ENCODE results near the gene RAB7A.
A peak's percentile ranks its signal among the peaks of the same experiment; 100 is the strongest.

Gene RAB7A

DNA sequence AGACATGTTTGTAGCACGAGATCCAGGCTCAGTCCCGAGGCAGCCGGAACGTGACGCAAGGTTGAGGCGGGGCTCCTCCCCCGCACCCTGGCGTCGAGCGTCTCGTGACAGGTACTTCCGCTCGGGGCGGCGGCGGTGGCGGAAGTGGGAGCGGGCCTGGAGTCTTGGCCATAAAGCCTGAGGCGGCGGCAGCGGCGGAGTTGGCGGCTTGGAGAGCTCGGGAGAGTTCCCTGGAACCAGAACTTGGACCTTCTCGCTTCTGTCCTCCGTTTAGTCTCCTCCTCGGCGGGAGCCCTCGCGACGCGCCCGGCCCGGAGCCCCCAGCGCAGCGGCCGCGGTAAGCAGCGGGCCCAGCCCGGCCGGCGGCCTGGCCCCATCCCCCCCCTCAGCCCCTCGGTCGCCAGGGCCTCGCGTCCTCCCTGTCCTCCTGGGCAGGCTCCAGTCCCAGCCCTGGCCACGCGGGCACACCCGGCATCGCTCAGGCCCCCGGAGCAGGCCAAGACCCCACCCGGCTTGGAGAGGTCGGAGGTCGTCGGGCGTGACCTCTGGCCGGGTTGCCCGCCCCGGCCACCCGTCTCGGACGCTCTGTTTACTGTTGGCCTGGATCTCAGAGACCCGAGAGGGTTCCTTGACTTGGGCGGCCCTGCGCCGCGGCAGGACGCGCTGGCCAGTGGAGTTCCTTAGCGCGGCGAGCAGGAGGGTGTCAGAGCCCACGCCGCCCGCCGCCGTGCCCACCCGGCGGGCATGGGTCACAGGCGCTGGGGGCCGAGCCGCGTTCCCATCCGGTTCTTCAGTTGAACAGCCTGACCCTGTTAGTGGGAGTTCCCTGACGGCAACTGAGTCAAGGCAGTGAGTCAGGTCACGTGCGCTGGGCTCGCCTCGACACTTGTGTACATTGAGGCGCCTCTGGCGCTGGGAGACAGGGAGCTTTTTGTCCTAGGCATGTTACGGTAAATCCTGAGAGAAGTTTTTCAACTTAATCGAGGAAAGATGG is at the start of gene RAB7A:
Gene RAB7A, plus strand, starts transcription at position 161 of the 994 bp plus-strand sequence. CDS start 69,185 bp downstream, outside the sequence.
- peak; percentile 98 for DNase-seq

DNA sequence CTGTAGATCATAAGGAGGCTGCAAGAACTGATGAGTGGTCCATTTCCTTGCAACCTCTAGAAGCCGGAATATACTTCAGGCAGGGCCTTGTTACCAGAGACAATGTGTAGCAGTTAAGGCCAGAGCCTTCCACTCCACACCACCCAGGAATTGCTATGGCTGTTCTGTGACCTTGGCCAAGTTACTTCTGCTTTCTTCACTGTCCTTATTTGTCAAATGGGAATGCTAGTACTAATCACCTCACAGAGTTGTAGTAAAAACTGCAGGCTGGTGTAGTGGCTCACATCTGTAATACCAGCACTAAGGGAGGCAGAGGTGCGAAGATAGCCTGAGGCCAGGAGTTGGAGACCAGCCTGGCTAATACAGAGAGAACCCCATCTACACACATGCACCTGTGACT is 46.6 kb upstream of the RAB7A start:
- no peak for DNase-seq

DNA sequence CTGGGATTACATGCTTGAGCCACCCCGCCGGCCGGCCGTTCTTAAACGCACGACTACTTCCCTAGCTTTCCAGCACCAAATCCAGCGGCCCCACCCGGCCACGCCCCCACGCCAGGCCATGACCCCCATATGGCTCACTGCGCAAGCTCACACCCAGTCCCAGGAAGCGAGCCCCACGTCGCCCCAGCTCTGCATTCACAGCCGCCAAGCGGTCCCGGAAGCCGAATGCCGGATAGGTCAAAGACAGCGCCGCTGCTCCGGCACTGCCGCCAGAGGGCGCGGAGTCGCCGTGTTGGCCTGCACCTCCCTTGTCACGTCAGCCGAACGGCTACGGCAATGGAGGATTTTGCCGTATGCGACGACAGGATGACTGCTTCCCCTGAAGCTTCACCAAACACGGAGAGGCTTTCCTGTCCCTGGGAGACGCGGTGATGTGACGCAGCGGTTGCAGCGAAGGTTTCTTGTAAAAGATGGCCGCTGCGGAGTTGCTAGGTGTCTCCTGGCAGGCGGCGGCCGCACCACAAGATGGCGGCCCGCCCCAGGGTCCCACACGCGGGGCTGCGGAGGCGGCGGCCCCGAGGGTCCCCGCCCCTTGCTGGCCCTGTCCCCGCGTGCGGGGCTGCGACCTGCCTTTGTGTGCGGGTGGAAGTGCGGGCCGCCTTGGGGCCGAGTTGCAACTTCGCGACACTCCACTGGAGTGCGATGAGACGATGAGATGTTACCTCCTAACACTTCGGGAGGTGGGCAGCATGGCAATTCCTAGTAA is 45.2 kb upstream of the RAB7A start:
- DNase-seq: peak; percentile 98

DNA sequence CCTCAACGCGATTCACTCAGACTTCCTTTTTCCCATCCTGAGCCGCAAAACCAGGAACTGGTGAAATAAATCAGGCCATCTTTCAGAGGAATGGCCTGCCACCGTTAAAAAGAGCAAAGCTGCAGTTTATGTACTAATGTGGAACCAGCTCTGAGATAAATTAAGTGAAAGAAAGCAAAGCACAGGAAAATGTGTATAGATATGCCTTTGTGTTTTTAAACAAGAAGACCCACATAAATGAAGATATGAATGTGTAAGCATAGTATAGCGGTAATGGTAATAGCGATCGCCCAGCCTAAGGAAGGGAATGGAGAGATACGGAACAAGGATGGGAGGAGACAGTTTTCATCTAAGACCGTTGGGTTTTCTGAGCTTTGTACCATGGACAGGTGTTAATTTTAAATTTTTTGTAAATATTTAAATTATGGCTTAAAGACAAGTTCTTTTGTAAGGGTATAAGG is 44.6 kb upstream of the RAB7A start:
- DNase-seq: no peak

DNA sequence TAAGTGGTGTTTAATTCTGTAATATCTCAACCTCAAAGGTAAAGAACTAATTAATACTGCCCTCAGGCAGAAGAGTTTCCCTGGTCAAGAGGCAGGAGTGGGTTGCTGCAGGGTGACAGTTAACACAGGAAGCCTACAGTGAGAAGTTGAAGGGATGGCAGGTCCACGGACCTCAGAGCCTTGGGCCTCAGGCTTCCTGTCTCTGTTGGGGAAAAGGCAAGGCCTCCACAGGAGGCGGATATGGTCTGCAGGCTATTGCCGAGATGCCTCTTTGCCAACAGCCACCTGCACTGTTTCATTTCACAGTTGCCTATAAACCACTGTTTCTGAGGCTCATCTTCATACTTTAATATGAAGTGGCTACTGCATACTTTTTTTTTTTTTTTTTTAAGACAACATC is 42.0 kb upstream of the RAB7A start:
- DNase-seq: no peak

DNA sequence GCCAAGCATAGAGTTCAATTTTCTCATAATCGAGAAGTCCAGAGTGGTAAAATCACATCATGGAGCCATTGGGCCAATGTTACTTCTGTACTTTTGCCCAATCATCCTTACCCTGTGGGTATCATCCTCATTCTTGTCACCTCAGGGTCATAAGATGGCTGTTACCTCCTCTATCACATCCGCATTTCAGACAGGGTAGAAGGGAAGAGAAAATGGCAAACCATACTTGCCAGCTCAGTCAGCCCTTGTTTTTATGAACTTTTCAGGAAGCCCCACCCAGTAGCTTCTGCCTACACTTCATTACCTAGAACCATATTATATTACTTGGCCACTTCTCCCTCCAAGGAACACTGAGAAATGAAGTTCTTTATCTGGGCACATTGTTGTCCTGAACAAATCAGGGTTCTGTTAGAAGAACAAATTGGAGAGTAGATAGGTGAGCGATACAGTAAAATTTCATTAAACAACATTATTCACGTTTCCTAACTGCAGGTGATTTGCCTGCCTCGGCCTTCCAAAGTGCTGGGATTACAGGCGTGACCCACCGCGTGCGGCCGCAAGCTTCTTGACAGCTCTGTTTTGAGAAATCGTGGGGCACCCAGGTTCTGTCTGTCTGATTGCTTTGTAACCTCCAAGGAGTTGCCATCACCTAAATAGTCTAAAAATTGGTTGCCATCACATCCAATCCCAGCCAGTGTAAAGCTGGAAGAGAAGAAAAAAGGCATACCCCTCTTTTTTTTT is 40.8 kb upstream of the RAB7A start:
- DNase-seq: no peak

DNA sequence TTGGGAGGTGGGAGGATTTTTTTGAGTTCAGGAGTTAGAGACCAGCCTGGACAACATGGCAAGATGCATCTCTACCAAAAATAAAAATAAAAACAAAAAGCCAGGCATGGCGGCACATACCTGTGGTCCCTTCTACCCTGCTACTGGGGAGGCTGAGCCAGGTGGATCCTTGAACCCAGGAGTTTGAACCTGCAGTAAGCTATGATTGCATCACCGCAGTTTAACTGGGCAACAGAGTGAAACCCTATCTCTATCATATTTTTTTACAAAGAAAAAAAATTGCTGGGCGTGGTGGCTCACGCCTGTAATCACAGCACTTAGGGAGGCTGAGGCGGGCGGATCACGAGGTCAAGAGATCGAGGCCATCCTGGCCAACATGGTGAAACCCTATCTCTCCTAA is 39.5 kb upstream of the RAB7A start:
- no peak for DNase-seq

DNA sequence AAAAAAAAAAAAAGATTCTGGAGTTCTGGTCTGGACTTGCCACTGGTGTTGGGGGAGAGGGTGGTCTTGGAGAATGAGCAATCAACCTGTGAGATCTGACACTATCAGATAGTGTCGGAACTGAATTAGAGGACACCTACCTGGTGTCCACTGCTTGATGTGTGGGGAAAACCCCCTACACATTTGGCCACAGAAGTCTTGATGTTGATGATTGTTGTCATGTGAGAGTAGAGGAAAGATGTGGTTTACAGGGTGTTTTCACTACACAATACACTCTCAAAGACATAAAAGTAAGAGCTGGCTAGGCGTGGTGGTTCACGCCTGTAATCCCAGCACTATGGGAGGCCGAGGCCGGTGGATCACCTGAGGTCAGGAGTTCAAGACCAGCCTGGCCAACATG is 36.9 kb upstream of the RAB7A start:
- DNase-seq: no peak

DNA sequence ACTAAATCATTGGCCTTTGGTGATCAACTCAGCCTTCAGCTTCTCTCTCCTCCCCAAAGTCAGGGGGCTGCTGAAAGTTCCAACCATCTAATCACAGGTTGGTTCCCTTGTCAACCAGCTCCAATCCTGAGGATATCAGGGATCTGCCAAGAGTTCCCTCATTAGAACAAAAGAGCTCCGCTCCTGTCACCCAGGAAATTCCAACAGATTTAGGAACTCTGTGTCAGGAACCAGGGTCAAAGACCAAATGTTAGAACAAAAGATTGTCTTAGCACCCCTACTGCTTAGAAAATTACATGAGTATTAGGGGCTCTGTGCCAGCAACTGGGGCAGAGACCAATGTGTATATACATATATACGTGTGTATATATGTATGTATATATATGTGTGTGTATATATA is 32.3 kb upstream of the RAB7A start:
- no peak for DNase-seq

DNA sequence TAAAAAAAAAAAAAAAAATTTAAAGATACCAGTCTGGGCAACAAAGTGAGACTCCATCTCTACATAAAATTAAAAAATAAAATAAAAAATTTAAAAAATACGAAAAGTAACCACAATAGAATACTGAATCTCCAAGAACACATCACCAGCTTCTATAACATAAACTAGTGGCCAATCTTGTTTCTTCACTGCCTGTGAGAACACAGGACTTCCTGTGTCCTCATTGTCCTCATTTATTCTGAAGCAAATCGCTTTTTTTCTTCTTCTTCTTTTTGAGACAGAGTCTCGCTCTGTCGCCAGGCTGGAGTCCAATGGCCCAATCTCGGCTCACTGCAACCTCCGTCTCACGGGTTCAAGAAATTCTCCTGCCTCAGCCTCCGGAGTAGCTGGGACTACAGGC is 28.6 kb upstream of the RAB7A start:
- DNase-seq: no peak

DNA sequence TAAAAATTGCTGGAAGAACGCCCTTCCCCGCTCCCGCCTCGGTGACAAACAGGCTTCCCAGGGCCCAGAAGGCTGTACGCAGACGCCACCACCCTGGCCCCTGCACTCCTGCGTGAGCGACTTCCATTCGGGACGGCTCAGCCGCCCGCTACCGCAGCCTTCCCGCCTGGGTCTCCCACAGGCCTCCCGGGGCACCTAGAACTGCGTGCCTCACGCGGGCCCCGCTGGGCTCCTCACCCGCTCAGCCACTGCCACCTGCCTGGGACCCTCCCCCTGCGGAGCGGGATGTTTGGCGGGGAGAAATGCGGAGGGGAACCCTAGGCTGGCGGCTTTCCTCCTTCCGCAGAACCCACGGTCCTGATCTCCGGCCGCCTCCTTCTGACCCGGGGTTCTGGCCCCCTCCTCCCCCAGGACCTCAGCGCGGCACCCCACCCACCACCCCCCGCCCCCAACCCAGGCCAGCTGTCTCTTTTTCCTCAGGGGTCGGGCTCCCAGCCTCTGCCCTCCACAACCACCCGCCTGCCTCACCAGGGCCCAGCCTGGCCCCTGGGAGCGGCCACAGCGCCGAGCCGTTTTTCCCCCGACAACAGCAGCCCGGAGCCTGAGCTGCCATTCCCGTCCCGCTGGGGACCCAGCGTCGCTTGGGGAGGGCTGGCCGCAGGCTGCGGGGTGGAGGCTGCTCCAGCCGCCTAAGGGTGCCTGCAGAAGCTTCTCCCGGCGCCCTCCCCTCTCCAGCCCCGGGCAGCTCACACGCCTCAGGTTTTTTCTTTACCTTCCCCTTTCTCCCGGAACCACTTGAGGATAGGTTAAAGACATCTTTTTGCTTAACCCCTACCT is 27.6 kb upstream of the RAB7A start:
- DNase-seq: peak; percentile 74

DNA sequence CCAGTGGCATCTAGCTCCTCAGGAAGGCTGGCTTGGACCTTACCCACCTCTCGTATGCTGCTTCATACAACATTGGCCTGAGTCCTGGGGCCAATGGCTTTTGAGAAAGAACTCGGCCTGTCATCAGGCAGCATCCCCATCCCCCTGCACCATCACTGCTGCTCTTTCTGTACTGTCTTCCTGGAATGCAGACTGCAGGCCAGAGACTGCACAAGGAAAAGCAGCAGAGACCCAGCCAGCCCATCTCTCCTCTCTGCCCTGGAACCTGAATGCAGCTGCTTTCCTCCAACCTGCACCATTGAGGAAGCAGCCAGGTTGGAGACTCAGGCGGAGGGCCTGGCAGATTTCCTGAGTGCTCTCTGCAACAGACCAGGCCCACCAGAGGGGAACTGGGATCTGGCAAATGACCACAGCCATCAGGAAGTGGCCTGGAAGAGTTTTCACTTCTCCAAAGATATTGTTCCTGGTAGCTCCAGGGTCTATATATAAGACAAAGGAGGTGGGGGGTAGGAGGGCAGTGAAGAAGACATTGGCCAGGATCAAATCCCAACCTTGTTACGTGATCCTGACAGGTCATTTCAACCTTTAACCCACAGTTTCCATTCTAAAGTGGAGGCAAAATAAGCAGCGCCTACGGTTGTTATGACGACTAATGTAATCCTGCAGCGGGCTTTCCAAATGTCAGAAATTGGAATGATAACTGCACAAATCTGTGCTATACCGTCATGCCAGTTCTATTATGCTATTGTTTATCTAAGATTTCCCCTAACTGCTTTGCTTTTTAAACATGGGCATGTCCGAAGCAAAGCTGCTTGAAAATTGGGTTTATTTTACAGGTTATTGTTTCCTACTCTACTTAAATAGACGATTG is 24.4 kb upstream of the RAB7A start:
- DNase-seq: no peak

DNA sequence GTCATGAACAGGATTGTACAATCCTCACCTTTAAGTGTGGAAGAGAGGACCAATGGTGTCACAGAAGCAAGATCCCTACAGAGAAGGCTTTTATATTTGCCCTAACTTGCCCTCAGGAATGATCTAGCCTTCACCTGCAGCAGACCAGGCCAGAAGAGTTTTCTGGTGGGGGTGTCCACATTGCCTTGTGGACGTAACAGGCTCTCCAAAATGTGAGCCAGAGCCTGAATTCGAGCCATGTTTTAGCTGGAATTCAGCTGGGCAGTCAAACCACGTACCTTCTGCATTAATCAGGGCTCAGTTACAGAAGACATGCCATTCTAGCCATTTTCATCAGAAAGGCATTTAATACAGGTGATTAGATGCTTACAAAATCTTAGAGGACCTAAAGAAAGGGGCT is 23.6 kb upstream of the RAB7A start:
- DNase-seq: no peak

DNA sequence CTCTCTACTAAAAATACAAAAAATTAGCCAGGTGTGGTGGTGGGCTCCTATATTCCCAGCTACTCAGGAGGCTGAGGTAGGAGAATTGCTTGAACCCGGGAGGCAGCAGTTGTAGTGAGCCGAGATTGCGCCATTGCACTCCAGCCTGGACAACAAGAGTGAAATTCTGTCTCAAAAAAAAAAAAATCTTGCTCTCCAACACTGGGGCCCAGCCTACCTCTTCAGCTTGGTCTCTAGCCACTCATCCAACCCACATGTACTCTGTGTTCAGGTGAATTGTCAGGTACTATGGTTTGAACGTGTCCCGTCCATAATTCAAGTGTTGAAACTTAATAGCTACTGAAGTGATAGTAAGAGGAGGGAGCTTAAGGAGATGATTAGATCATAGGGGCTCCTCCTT is 22.4 kb upstream of the RAB7A start:
- DNase-seq: no peak

DNA sequence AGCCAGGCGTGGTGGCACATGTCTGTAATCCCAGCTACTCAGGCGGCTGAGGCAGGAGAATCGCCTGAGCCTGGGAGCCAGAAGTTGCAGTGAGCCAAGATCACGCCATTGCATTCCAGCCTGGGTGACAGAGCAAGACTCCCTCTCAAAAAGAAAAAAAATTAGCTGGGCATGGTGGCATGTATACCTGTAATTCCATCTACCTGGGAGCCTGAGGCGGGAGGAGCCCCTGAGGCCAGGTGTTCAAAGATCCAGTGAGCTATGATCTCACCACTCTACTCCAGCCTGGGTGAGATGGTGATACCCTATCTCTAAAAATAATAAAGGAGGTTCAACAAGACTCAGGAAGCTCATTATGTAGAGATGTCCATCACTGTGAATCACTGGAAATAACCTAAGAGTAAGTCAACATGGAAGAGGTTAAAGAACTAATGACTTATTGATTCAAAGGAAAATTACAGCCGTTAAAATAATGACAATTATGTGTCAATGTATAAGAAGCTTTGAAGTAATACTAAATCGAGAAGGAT is 19.8 kb upstream of the RAB7A start:
- DNase-seq: no peak

DNA sequence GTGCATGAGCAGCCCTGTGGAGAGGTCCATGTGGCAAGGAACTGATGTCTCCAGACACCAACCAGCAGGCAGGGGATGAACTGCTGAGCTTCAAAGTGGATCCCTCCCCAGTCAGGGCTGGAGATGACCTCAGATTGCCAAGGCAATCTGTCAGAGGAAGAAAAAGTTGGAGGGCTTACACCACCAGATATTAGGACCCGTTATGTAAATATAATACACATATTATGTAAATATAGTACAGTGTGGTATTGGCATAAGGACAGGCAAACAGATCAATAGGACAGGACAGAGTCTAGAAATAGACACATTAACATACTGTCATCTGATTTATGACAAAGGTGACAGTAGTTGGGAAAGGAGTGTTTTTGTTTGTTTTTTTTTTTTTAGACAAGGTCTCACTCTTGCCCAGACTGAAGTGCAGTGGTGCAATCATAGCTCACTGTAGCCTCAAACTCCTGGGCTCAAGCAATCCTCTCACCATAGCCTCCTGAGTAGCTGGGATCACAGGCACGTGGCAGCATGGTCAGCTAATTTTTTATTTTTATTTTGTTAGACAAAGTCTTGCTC is 18.0 kb upstream of the RAB7A start:
- no peak for DNase-seq

DNA sequence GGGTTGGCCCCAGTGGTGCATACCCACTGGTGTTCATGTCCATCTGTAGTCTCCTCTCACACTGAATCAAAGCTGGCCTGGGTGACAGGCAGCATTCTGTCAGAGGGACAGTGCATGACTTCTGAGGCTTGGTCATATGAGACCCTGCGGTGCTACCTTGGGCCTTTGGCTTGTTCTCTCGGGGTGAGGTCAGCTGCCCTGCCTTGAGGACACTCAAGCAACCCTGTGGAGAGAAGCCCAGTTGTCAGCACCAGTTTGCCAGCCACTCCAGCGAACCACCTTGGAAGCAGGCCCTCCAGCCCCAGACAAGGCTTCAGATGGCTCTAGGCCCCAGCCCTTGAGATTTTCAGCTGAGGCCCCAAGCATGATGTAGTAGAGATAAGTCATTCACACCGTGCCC is 16.9 kb upstream of the RAB7A start:
- no peak for DNase-seq

DNA sequence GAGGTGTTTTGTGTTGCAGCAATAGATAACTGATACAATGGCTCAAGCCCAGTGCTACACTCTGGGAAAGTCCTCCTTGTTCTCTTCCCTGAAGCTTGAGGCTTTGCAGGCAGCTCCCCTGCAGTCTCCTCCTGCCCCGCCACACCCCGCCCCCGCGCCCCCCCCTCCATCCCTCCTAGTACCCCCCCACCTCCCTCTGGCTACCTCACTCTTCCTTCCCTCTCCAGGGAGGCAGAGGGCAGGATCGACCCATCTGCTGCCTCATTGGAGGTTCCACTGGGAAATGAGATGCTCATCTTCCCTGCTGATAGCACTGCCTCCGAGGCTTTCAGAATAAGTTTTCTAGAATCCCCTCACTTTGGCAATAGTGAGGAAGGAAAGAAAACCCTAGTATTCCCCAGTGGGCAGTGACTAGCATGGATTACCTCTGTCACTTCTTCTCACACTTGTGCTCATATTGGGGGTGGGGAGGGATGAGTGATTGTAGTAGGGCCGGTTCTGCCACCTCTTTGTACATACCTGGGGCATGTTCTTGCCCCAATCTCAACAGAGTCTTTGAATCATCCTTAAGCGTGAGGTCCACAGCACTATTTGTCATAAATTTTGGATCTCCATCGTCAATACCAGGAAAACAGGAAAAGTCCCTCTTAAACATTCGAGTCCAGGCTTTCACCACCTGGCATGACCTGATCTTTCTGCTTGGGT is 16.3 kb upstream of the RAB7A start:
- DNase-seq: no peak

DNA sequence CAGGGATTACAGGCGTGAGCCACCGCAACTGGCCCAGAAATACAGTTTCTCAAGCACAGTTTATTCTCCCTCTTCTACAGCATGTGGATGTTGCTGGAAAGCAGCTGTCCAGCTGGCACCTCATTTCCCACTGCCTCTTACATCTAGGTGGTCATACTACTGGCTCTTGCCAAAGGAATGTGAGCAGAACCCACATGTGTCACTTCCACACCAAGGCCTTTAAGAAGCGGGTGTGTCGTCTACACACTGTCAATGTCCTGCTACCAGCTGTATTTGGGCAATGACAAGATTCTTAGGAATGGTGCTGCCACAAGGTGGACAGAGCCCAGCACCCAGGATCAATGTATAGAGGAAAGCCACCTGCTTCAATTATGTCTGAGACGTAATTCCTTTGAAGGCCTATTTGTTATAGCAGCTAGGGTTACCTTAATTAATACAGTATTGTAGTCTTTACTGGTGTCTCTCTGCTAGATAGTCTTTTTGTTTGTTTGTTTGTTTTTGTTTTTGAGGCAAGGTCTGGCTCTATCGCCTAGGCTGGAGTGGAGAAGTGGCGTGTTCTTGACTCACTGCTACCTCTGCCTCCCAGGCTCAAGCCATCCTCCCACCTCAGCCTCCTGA is 15.1 kb upstream of the RAB7A start:
- no peak for DNase-seq
